ENCODE measurements around the gene ETHE1. TPM values are rescaled to one million over a fixed set of nuclear protein-coding genes. Genes with fewer than 3 reads are reported as not detected.

The ETHE1 gene
- polyA plus RNA-seq, 1 donor, result 97.7 TPM

DNA sequence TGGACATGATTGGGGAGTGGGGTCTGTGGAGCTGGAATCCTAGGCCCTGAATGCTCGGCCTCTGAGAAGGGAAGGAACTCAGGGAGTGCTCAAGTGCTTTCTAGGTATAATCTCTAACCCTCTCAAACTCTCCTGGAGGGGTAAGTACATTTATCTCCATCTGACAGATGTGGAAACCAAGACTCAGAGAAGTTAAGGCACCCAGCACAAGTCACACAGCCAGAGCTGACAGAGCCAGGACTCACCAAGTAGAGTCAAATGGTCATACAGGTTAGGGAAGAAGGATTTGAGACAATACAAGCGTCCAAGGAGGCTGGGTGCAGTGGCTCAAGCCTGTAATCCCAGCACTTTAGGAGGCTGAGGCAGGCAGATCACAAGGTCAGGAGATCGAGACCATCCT lies 48.7 kb downstream of the ETHE1 start:
- Histone ChIP-seq H3K4me1 (ENCODE audit: control insufficient read depth, insufficient read depth, low read length) (peaks cover 6% of the 10 kb centered on the region), H3K27ac (ENCODE audit: low read length) (no peak overlapping the region), H3K27me3 (ENCODE audit: control insufficient read depth, insufficient read depth, low read length) (no peaks in the 10 kb centered on the region), H3K4me3 (ENCODE audit: low read length) (no peak overlapping the region), H3K9me3 (ENCODE audit: control insufficient read depth, low read depth, low read length) (no peaks in the 10 kb centered on the region), H3K36me3 (ENCODE audit: control insufficient read depth, insufficient read depth, low read length) (peaks cover 30% of the 10 kb centered on the region)
- no CpG with 5 or more reads among the region's 3 CpGs for WGBS (ENCODE audit: insufficient coverage, low lambda C conversion rate)
- DNase-seq, result no peak

DNA sequence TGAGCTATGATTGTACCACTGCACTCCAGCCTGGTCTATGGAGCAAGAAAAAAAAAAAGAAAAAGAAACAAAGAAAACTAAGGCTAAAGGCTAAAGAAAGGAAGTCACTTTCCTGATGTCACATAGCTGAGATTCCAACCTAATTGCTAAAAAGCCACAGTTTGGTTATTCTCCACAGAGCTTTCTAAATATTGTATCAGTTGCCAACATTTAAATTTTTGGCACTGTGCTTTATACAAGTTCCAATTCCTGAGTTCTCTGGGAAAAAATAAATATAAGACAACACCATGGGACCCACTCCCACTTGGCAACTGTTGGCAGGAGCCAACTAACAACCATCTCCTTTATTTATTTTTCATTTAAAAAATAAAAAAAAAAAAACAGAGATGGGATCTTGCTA lies 50.4 kb downstream of the ETHE1 start:
- H3K36me3 ChIP-seq (ENCODE audit: control insufficient read depth, insufficient read depth, low read length), result peaks cover 24% of the 10 kb centered on the region
- no peak for DNase-seq
- H3K27ac ChIP-seq (ENCODE audit: low read length), result no peak overlapping the region
- no peaks in the 10 kb centered on the region for H3K27me3 ChIP-seq (ENCODE audit: control insufficient read depth, insufficient read depth, low read length)
- H3K9me3 ChIP-seq (ENCODE audit: control insufficient read depth, low read depth, low read length), result no peaks in the 10 kb centered on the region
- H3K4me1 ChIP-seq (ENCODE audit: control insufficient read depth, insufficient read depth, low read length), result peaks cover 6% of the 10 kb centered on the region
- no peak overlapping the region for H3K4me3 ChIP-seq (ENCODE audit: low read length)

DNA sequence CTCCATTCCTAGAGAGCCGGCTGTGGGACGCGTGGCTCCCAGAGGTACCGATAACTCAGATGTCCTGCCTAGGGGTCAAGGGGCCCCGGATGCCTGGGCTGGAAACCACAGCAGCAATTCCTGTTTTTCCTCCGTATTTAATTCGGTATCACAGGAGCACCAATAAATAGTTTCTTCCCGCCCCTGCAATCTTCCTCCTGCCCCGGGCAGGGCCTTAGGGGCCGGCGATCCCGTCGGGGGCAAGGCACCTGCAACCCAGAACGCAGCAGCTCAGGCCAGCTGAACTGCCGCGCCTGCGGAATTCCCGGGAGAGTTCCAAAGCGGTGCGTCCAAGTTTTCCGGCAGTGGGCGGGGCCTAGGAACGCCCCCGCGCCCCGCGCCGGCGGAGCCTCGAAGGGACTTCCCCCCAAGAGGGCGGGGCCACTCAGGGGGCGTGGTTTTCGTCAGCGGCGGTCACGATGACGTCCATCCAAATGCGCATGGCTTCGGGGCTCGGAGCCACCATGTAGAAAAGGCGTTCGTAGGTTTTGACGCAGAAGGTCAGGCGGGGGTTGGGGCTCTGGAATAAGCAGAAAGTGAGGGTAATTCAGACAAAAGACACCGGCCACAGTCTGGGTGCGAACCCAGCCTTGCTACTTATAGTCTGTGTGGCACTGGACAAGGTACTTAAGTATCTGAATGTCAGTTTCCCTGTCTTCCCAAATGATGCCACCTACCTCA lies 51.9 kb downstream of the ETHE1 start:
- no peaks in the 10 kb centered on the region for H3K9me3 ChIP-seq (ENCODE audit: control insufficient read depth, low read depth, low read length)
- H3K4me1 ChIP-seq (ENCODE audit: control insufficient read depth, insufficient read depth, low read length), result peaks cover 6% of the 10 kb centered on the region
- WGBS (ENCODE audit: insufficient coverage, low lambda C conversion rate), result no CpG with 5 or more reads among the region's 46 CpGs
- peaks cover 19% of the 10 kb centered on the region for H3K36me3 ChIP-seq (ENCODE audit: control insufficient read depth, insufficient read depth, low read length)
- peak; percentile 96 to 97 for DNase-seq
- H3K4me3 ChIP-seq (ENCODE audit: low read length), result peak overlapping the region; percentile 47
- H3K27ac ChIP-seq (ENCODE audit: low read length), result peak overlapping the region; percentile 74
- H3K27me3 ChIP-seq (ENCODE audit: control insufficient read depth, insufficient read depth, low read length), result no peaks in the 10 kb centered on the region

DNA sequence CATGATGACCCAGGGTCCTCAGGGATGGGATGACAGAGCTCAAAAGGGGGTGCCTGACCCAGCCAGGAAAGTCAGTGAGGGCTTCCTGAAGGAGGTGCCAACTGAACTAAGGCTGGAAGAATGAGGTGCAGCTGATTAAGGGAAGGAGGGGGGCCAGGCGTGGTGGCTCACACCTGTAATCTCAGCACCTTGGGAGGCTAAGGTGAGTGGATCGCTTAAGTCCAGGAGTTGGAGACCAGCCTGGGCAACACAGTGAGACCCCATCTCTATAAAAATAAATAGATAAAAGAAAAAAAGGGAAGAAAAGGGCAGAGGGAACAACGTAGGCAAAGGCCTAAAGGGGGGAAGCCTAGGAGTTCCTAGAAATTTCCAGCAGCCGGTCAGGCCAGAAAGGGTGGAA lies 52.5 kb downstream of the ETHE1 start:
- WGBS (ENCODE audit: insufficient coverage, low lambda C conversion rate), result no CpG with 5 or more reads among the region's 4 CpGs
- no peak for DNase-seq
- H3K27ac ChIP-seq (ENCODE audit: low read length), result peak overlapping the region; percentile 74
- H3K36me3 ChIP-seq (ENCODE audit: control insufficient read depth, insufficient read depth, low read length), result peaks cover 16% of the 10 kb centered on the region
- no peaks in the 10 kb centered on the region for H3K27me3 ChIP-seq (ENCODE audit: control insufficient read depth, insufficient read depth, low read length)
- no peaks in the 10 kb centered on the region for H3K9me3 ChIP-seq (ENCODE audit: control insufficient read depth, low read depth, low read length)
- H3K4me3 ChIP-seq (ENCODE audit: low read length), result no peak overlapping the region
- H3K4me1 ChIP-seq (ENCODE audit: control insufficient read depth, insufficient read depth, low read length), result peaks cover 6% of the 10 kb centered on the region

DNA sequence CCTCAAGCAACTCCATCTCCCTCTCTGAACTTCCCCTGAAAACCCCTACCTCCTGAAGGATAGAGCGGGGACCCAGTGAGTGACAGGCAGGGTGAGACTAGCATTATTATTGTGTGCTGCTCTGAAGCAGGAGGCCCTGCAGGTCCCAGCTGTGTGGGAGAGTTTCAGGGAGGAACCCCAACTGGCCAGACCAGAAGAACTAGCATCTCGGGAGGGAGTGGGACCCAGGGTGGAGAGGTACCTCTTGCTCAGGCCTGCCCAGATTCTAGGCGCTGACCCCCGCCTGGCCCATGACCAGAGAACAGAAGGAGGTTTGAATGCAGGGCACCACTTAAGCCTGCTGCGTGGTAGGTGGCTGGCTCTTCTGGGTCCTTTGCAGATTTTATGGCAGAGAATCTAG lies 55.9 kb downstream of the ETHE1 start:
- no peak for DNase-seq
- no CpG with 5 or more reads among the region's 5 CpGs for WGBS (ENCODE audit: insufficient coverage, low lambda C conversion rate)

DNA sequence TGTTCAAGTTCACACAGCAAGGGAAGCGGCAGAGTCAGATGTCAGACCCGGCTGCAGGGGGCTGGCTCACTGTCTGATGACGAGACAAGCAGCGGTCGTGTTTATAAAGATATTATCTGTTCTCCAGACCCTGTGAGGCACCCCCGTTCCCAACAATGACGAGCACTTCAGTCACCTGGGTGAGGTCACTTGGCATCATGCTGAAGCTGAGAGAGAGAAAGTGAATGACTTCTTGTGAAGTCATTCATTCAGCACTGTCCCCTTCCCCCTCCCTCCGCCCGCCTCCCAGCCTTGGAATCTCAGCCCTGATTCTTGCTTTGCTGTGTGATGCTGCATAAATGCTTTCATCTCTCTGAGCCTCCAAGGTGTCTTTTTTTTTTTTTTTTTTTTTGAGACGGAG lies 56.7 kb downstream of the ETHE1 start:
- no CpG with 5 or more reads among the region's 10 CpGs for WGBS (ENCODE audit: insufficient coverage, low lambda C conversion rate)
- no peak for DNase-seq
- Histone ChIP-seq H3K4me1 (ENCODE audit: control insufficient read depth, insufficient read depth, low read length) (peaks cover 10% of the 10 kb centered on the region), H3K4me3 (ENCODE audit: low read length) (no peak overlapping the region), H3K9me3 (ENCODE audit: control insufficient read depth, low read depth, low read length) (peaks cover 4% of the 10 kb centered on the region), H3K27me3 (ENCODE audit: control insufficient read depth, insufficient read depth, low read length) (peaks cover 10% of the 10 kb centered on the region), H3K36me3 (ENCODE audit: control insufficient read depth, insufficient read depth, low read length) (no peaks in the 10 kb centered on the region), H3K27ac (ENCODE audit: low read length) (no peak overlapping the region)

More for the DNA sequence above, 55.9 kb downstream of the ETHE1 start:
- Histone ChIP-seq H3K4me3 (ENCODE audit: low read length) (no peak overlapping the region), H3K27ac (ENCODE audit: low read length) (no peak overlapping the region), H3K36me3 (ENCODE audit: control insufficient read depth, insufficient read depth, low read length) (no peaks in the 10 kb centered on the region), H3K9me3 (ENCODE audit: control insufficient read depth, low read depth, low read length) (no peaks in the 10 kb centered on the region), H3K27me3 (ENCODE audit: control insufficient read depth, insufficient read depth, low read length) (peaks cover 2% of the 10 kb centered on the region), H3K4me1 (ENCODE audit: control insufficient read depth, insufficient read depth, low read length) (peaks cover 6% of the 10 kb centered on the region)

DNA sequence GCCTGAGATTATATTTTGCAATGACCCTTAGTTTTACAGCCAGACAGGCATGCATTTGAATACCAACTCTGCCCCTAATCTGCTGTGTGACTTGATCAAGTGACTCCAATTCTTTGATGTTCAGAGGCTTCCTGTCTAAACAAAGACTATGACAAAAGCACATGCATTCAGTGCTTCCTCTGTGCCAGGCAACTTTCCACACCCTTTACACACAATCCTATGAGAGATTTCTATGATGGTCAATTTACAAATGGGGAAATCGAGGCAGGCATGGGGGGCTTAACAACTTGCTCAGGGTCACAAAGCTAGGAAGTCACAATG lies 57.9 kb downstream of the ETHE1 start:
- H3K9me3 ChIP-seq (ENCODE audit: control insufficient read depth, low read depth, low read length), result peaks cover 5% of the 10 kb centered on the region
- no peak for DNase-seq
- H3K4me1 ChIP-seq (ENCODE audit: control insufficient read depth, insufficient read depth, low read length), result peaks cover 4% of the 10 kb centered on the region
- H3K27me3 ChIP-seq (ENCODE audit: control insufficient read depth, insufficient read depth, low read length), result peaks cover 15% of the 10 kb centered on the region
- H3K27ac ChIP-seq (ENCODE audit: low read length), result no peak overlapping the region
- WGBS (ENCODE audit: insufficient coverage, low lambda C conversion rate), result no CpG with 5 or more reads among the region's 1 CpG
- no peaks in the 10 kb centered on the region for H3K36me3 ChIP-seq (ENCODE audit: control insufficient read depth, insufficient read depth, low read length)
- no peak overlapping the region for H3K4me3 ChIP-seq (ENCODE audit: low read length)

DNA sequence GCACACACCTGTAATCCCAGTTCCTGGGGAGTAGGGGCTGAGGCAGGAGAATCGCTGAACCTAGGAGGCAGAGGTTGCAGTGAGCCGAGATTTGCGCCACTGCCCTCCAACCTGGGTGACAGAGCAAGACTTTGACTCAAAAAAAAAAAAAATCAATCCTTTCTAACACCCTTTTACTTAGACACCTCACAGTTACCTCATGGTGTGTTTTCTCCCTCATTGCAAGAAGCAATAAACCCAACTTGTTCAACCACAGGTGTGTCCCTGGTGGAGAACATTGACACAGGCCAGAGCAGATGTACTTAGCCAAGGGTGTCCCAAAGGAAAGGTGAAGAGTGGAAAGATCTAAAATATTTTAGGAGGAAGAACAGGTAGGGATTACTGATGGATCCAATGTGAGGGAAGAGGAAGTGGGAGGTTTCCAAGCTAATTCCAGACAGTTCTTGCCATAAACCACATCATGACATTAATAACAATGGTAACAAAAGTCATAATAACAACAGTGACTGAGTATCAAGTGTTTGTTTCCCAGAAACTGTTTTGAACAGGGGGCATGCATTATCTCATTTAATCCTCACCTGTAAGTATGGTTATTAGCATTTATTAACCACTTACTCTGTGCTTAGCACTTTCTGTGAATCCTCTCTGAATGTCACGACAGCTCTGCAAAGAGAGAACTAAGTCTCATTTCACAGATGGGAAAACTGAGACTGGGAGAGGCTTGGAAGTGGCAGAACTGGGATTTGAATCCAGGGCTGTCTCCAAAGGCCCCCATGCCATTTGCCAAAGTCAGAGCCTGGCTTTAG lies 58.4 kb downstream of the ETHE1 start:
- no peaks in the 10 kb centered on the region for H3K36me3 ChIP-seq (ENCODE audit: control insufficient read depth, insufficient read depth, low read length)
- WGBS (ENCODE audit: insufficient coverage, low lambda C conversion rate), result no CpG with 5 or more reads among the region's 4 CpGs
- H3K4me3 ChIP-seq (ENCODE audit: low read length), result no peak overlapping the region
- H3K27ac ChIP-seq (ENCODE audit: low read length), result no peak overlapping the region
- peaks cover 15% of the 10 kb centered on the region for H3K27me3 ChIP-seq (ENCODE audit: control insufficient read depth, insufficient read depth, low read length)
- peaks cover 4% of the 10 kb centered on the region for H3K4me1 ChIP-seq (ENCODE audit: control insufficient read depth, insufficient read depth, low read length)
- DNase-seq, result no peak
- peaks cover 5% of the 10 kb centered on the region for H3K9me3 ChIP-seq (ENCODE audit: control insufficient read depth, low read depth, low read length)

DNA sequence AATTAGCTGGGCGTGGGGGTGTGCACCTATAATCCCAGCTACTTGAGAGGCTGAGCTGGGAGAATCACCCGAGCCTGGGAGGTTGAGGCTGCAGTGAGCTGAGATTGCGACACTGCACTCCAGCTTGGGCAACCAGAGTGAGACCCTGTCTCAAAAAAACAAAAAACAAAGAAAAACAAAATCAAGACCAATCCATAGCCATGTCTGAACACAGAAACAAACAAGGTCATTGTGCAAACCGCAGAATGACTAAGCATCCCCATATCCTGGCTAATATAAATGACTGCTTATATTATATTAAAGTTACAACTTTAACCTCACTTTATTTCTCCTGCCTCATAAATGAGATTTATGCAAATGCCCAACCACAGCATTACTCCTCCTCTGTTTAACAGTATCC lies 59.3 kb downstream of the ETHE1 start:
- no peaks in the 10 kb centered on the region for H3K36me3 ChIP-seq (ENCODE audit: control insufficient read depth, insufficient read depth, low read length)
- peaks cover 5% of the 10 kb centered on the region for H3K9me3 ChIP-seq (ENCODE audit: control insufficient read depth, low read depth, low read length)
- H3K4me1 ChIP-seq (ENCODE audit: control insufficient read depth, insufficient read depth, low read length), result peaks cover 4% of the 10 kb centered on the region
- no peak overlapping the region for H3K4me3 ChIP-seq (ENCODE audit: low read length)
- 60% methylated on average over 1 of the region's 4 CpGs for WGBS (ENCODE audit: insufficient coverage, low lambda C conversion rate)
- DNase-seq, result no peak
- H3K27me3 ChIP-seq (ENCODE audit: control insufficient read depth, insufficient read depth, low read length), result peaks cover 15% of the 10 kb centered on the region
- no peak overlapping the region for H3K27ac ChIP-seq (ENCODE audit: low read length)

DNA sequence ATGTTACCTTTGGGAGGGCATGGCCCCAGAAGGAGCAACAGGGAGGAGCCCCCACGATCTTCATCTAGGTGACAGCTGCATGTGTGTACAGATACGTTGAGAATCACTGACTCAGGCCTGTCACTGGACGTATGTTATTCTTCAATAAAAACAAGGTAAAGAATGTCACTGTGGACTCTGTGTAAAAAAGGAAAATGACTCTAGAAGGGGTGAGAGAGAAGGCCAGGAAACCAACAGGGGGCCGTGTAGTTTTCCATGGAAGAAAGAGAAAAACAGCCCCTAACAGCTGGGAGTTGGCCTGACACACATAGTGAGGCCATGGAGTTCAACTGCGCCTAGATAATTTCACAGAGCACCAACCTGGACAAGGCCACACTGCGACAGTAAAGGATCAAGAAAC lies 59.7 kb downstream of the ETHE1 start:
- H3K36me3 ChIP-seq (ENCODE audit: control insufficient read depth, insufficient read depth, low read length), result no peaks in the 10 kb centered on the region
- no CpG with 5 or more reads among the region's 6 CpGs for WGBS (ENCODE audit: insufficient coverage, low lambda C conversion rate)
- DNase-seq, result no peak
- H3K4me1 ChIP-seq (ENCODE audit: control insufficient read depth, insufficient read depth, low read length), result peaks cover 4% of the 10 kb centered on the region
- H3K9me3 ChIP-seq (ENCODE audit: control insufficient read depth, low read depth, low read length), result peaks cover 5% of the 10 kb centered on the region
- H3K4me3 ChIP-seq (ENCODE audit: low read length), result no peak overlapping the region
- no peak overlapping the region for H3K27ac ChIP-seq (ENCODE audit: low read length)
- H3K27me3 ChIP-seq (ENCODE audit: control insufficient read depth, insufficient read depth, low read length), result peaks cover 15% of the 10 kb centered on the region

DNA sequence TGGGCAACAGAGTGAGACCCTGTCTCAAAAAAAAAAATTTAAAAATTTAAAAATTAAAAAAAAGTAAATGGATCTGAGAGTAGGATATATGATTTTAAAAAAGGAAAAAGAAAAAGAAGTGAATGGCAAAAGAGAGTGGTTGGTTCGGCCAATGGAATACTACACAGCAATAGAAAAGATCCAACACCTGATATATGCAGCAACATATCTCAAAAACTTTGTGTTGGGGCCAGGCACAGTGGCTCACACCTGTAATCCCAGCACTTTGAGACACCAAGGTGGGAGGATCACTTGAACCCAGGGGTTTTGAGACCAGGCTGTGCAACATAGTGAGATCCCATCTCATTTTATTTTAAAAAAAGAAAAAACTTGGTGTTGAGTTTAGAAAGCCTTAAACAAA lies 60.2 kb downstream of the ETHE1 start:
- Histone ChIP-seq H3K27ac (ENCODE audit: low read length) (no peak overlapping the region), H3K9me3 (ENCODE audit: control insufficient read depth, low read depth, low read length) (peaks cover 5% of the 10 kb centered on the region), H3K27me3 (ENCODE audit: control insufficient read depth, insufficient read depth, low read length) (peaks cover 15% of the 10 kb centered on the region), H3K36me3 (ENCODE audit: control insufficient read depth, insufficient read depth, low read length) (no peaks in the 10 kb centered on the region), H3K4me3 (ENCODE audit: low read length) (no peak overlapping the region), H3K4me1 (ENCODE audit: control insufficient read depth, insufficient read depth, low read length) (peaks cover 4% of the 10 kb centered on the region)
- WGBS (ENCODE audit: insufficient coverage, low lambda C conversion rate), result 100% methylated on average over 1 of the region's 1 CpG
- no peak for DNase-seq

Measured in large intestine (tissue), 3 donors.